Stimulated activated CD4-positive, alpha-beta T cell treated with anti-CD3 and anti-CD28 coated beads, Interleukin-1b, Interleukin-23, amount 100 ng/mL, for 48 hours (primary cell): Measurements from ENCODE around the gene CERCAM.
"Not testable (repeated sequence)": the region's sequence is repeated elsewhere in the genome, so short reads cannot be mapped to it uniquely, and the experiment has no call there.

Experiments
- DNase-seq: peaks from one replicate; pipeline ENCODE4 v3.0.0-alpha.2; 2020

Gene CERCAM

DNA sequence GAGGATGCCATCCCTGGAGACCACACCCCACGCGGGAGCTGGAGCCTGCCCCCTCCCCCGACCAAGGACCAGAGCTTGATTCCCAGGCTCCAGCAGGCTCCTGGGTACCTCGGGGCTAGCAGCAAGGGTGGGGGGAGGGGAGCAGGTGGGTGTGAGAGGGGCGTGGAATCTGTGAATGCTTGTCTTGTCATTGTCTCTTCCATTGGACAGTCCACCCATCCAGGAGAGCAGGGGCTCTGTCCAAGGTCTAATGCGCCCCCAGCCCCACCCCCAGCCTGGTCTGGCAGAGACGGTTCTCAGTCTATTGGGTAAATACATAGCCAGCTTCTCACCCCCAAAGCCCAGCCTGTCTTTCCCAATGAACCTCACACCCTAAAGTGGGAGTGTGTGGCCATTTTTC, 26.7 kb upstream of the CERCAM start:
- DNase-seq, result no peak

DNA sequence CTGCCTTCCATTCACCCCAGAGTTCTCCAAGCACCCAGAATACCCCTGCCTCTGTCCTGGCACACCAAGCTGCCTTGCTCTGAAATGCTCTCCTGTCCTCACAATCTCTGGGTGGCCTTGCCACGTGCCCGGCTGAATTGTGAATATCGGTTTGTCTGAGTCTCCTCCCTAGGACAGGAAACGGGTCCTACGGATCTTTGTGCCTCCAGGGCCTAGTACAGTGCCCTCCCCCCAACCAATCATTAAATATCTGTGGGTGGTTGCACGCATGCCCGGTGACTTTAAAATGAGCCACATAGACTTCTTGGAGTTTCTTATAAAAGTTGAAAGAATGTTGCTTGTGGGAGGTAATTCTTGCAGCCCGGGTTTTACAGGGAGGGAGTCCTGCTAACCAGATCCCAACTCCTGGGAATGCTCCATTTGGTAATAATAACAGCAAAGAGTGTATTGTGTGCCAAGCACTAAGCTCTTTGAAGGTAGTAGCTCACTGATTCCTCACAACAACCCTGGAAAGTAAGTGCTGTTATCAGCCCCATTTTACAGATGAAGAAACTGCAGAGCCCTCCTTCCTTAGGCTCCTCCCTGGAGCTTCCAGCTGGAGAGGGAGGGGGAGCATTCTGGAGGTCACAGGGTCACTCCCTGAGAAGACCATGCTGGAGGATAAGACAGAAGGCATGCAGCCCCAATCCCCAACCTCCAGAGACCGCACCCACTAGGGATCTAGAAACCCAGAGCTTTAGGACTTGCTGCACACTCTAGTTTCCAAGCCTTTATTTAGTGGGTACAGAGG, 26.1 kb upstream of the CERCAM start:
- DNase-seq, result no peak

GRCh38 chr9:128396970-128397613, 23.6 kb upstream of the CERCAM start:
- DNase-seq, result no peak

GRCh38 chr9:128397831-128398230, 22.8 kb upstream of the CERCAM start:
- DNase-seq, result no peak

DNA sequence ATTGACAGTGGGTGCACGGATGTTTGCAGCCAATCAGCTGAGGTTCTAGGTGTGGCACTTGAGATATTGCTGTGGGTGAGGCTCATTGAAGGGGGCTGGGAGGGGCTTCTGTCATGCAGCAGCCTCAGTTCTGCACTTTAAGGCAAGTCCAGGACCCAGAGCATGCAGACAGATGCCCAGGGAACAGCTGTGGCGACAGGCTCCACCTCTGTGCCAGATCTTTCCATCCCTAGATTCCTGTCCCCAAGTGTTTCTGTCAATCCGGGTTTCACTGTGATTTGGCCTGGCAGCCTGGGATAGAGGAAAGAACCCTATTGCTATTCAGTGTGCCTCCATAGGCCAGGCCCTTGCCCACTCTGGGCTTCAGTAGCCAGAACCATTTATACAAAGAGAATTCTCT, 20.8 kb upstream of the CERCAM start:
- no peak for DNase-seq

DNA sequence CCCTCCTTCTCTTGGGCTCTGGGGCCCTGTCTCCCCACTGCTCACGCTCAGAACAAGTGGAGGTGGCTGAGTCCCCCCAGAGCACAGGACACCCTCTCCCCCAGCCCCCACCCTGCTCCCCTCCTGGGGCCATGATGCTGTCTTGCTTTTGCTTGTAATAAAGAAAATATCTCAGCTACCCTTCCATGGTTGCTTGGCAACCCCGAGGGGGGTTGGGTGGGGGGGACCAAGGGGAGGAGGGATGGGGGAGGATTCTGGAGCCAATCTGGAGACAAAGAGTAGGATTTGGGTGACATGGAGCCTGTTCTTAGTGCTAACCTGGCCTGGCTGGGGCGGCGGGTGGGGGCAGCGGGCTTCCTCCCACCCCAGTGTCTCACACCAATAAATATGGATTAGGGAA, 16.1 kb upstream of the CERCAM start:
- DNase-seq, result no peak

- no peak for DNase-seq
Observed at GRCh38 chr9:128405077-128405779, 15.4 kb upstream of the CERCAM start.

DNA sequence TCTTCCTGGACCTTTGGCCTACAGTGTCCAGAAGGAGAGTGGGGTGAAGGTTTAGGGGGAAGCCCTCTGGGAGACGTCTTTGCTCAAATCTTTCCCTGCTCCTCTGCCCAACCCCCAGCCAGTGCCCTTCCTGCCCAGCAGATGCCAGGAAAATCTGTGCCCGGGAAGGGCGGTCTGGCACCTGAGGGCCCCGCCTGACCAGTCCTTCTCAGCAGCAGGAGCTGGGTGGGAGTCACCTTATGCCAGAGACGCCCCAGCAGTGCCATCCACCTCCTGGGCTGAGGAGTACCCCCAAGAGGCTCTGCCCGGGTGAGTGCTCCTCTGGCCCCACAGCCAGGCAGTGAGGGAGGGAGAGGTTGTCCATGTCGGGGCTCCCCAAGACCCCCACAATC, 14.9 kb upstream of the CERCAM start:
- DNase-seq, result no peak

DNA sequence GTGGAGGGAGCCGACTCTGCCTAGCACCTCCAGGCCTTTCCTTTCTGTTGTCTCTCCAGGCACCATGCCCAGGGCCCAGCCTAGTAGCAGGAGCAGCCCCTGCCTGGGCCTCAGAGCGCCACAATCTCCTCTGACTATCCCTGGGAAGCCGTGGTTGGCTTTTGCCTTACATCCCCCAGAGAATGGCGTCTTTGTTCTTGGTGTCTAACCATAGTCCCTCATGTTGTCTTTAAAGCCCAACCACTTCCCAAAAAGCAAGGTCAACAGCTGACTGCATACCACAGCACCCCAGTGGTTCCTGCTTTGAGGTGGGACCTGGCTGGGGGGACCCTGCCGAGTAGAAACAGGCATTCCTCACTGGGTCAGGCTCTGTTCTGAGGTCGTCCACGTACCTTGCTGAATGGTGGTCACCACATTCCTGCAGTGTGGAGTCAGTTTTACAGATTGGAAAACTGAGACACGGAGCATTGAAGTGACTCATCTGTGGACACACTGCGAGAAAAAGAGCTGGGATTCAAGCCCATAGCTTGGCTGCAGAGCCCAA, 13.7 kb upstream of the CERCAM start:
- DNase-seq, result no peak

DNA sequence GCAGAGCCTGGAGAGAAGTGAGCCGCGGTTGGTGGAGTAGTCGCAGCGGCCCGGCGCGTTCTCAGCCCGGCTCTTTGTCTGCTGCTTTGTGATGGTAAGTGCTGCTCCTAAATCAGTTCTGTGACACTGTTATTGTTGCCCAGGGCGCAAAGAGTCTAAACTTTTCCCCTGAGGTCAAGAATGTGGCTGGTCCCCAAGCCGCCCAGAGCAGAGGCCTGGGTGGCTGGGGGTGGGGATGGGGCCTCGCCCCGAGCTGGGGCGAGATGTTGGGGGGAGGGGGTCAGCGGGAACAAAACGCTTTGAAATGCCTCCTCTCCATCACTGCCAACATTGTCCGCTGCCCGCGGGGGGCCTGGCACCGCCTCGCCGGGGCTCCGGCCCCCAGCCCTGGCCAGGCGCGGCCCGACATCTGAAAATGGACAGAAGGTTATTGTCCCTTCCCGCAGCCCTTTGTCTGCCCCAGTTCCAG, 11.7 kb upstream of the CERCAM start:
- DNase-seq, result no peak

DNA sequence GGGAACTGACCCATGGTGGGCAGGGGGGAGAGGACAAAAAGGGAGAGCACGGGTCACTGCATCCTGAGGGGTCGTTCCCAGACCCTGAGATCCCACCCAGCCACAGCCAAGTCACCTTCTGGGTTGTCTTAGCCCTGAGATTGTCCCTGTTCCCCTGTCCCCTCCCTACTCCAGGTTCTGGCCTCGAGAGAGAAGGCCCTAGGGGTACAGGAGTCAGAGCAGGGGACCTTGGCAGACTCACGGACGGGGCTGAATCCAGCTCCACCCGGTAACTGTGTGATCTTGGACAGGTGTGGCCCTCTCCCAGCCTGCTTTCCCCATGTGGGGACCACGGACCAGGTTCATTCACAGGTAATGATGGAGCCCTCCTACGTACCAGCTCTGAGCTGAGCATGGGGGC, 11.2 kb upstream of the CERCAM start:
- DNase-seq, result no peak

- DNase-seq, result no peak
Observed at GRCh38 chr9:128409978-128410377, 10.7 kb upstream of the CERCAM start.

GRCh38 chr9:128411364-128412119, 9.1 kb upstream of the CERCAM start:
- DNase-seq, result no peak

DNA sequence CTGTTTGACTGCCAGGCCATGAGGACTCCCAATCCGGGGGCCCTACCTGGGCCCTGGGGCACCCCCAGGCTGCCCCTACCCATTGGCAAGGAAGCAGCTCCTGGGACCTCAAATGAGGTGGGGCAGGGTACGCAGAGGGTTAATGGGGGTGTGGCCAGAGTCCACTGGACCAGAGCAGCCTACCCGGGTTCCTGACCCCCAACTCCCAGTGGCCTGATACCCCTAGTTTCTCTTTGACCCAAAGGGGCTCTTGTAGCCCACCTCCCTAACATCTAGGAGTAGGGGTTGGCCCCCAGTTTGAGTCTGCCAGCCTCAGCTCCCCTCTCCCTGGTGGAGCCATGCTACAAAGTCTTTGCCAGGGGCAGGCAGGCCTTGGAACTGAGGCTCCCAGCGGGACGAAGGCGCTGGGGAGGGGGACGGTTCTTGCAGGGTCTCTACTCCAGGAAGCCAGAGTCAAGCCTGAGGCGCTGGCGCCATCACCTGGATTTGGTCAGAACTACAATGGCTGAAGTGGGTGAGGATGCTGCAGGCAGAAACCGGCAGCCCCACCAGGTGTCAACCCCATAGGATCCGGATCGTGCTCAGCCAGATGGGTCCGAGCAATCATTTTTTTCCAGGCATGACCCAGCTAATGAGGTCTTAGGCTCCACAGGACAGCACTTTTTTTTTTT, 8.4 kb upstream of the CERCAM start:
- peak; percentile 55 for DNase-seq

GRCh38 chr9:128413728-128414127, 6.9 kb upstream of the CERCAM start:
- not testable (repeated sequence) for DNase-seq

- no peak for DNase-seq
Observed at GRCh38 chr9:128414461-128414860, 6.2 kb upstream of the CERCAM start.

DNA sequence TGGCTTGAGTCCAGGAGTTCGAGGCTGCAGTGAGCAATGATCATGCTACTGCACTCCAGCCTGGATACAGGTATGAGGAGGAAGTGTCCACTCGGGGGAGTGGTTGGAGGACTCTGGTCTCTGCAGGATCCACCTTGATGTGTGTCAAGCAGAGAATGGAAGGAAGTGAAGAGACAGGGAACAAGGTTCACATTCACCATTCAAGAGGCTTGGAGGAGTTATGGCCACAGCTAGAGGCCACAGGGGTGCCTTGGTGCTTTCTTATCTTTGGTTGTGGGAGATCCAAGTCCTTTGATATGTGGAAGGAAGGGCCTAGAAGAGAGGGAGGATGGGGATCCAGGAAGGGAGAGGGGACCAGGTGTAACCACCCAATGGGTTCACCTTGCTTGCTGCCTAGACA, 5.4 kb upstream of the CERCAM start:
- DNase-seq, result no peak

DNA sequence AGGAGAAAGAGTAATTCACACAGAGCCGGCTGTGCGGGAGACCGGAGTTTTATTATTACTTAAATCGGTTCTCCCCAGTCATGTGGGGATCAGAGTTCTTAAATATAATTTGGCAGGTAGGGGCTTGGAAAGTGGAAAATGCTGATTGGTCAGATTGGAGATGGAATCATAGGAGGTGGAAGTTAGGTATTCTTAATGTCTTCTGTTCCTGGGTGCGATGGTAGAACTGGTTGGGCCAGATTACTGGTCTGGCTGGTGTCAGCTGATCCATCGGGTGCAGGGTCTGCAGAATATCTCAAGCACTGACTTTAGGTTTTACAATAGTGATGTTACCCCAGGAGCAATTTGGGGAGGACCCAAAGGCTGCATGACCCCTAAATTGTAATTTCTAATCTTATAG, 4.6 kb upstream of the CERCAM start:
- DNase-seq, result no peak

DNA sequence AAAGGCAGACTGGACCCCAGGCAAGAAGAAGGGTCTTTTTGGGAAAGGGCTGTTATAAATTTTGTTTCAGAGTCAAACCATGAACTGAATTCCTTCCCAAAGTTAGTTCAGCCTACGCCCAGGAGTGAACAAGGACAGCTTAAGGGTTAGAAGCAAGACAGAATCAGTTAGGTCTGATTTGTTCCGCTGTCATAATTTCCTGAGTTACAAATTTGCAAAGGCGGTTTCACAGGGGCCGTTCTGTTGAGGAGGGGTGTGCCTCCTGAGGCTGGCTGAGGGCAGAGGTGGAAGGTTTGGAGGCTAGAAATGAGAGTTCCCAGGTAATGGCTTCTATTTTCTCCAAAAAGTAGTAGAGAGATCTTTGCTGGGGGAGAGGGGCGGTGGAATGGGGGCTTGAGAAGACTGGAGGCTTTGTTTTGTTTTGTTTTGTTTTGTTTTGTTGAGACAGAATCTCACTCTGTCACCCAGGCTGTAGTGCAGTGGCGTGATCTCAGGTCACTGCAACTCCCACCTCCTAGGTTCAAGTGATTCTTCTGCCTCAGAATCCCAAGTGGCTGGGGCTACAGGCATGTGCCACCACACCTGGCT, 4.1 kb upstream of the CERCAM start:
- no peak for DNase-seq

GRCh38 chr9:128419061-128419925, 1.4 kb upstream of the CERCAM start:
- DNase-seq, result no peak
